NCI-H1694 (cell line): ENCODE results near the gene FETUB.
"Not testable (repeated sequence)": the region's sequence is repeated elsewhere in the genome, so short reads cannot be mapped to it uniquely, and the experiment has no call there.

Experiments
- DNase-seq: peaks from one replicate; lab custom pipeline; 2025; lab: John Stamatoyannopoulos, UW

Gene FETUB

DNA sequence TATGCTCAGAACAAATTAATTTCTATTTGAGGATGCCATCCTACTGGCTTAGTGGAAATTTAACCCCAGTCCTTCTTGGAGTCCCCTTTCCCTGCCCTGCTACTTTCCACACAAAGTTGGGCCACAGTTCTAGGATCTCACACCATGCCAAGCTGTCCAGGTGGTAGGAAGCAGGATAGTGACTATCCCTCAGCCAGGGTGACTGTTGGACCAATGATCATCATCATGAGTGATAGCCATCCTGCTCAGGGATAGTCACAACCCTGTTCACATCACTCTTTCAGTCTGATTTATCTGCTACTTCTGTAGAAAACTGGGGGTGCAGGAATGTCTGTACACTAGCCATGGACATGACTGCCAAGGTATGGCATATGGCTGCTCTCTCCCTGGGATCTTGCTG lies 38.4 kb downstream of the FETUB start:
- DNase-seq: no peak

DNA sequence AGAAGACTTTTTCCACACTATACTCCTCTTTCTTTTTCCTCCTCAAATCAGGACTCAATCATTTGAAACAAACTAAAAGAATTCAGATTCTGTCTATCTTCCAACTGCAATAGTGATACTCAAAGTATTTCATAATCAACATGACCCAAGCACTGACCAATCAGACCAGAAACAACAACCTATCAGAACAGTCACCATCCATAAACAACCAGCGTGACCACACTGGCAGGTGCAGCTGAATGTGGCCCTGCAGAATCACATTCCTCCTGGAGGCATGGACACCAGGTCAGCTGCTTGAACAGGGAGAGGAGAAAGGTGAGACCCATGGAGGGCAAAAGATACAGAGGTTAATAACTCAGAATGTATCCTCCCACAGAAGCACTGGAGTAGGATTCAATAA lies 39.0 kb downstream of the FETUB start:
- no peak for DNase-seq

DNA sequence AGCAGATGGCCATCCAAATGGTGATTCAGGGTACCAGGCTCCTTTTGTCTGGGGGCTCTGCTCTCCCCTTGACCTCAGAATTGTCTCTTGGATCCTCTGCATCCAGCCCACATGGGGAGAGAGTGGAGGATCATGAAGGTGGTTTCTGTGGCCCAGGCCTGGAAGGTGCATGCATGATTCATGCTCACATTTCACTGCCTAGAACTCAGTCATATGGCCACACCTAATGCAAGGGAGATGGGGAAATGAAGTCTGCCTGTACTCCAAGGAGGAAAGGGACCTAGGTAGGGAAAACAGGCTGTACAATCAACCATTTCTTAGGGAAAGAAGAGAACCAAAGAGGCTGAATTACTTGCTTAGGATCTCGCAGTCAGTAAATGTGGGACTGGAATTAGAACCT lies 40.7 kb downstream of the FETUB start:
- no peak for DNase-seq

DNA sequence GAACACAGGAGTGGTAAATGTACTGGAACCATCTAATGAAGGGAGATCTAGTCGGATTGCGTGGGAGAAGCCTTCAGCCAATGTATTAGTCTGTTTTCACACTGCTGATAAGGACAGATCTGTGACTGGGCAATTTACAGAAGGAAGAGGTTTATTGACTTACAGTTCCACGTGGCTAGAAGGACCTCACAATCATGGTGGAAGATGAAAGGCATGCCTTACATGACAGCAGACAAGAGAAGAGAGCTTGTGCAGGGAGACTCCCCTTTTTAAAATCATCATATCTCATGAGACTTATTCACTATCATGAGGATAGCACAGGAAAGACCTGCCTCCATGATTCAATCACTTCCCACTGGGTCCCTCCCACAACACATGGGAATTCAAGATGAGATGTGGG lies 42.6 kb downstream of the FETUB start:
- DNase-seq: no peak

DNA sequence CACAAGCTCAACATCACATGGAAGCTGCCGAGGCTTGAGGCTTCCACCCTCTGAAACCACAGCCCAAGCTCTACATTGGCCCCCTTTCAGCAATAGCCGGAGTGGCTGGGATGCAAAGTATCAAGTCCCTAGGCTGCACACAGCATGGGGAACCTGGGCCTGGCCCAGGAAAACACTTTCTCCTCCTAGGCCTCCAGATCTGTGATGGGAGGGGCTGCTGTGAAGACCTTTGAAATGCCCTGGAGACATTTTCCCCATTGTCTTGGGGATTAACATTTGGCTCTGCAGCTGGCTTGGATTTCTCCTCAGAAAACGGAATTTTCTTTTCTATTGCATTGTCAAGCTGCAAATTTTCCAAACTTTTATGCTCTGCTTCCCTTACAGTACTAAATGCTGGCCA lies 43.8 kb downstream of the FETUB start:
- DNase-seq: no peak

DNA sequence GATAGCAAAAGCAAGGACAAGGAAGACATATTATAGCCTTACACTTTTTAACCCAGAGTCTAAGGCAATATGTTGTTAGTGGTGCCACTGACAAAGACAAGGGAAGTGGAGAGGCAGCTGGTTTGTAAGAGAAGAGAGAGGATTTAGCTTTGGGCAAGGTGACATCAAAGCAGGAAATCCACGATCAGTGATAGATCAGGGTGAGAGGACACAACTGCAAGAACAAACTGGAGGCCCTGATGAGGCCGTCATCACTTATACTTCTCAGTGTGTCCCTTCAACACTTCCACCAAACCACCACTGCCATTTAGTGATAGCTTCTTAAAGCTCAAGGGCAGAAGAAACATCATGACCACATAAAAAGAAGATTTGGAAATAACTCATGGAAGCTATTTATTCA lies 46.3 kb downstream of the FETUB start:
- DNase-seq: not testable (repeated sequence)

DNA sequence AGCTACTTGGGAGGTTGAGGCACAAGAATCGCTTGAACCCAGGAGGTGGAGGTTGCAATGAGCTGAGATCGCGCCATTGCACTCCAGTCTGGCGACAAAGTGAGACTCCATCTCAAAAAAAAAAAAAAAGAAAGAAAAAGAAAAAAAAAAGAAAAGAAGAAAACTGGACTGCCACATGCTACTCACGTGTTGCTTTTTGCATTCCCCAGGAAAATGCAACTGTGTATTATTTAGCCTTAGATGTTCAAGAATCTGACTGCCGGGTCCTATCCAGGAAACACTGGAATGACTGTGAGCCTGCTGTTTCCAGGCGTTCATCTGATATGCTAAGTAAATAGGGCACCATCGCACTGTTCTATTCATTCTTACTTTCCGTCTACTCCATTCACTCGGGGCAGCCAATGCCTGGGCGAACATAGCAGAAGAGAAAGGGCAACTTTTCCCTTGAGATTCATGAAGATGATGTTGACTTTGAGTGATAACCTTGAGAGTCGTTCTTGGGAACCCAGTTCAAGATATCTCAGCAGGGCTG lies 47.0 kb downstream of the FETUB start:
- no peak for DNase-seq

DNA sequence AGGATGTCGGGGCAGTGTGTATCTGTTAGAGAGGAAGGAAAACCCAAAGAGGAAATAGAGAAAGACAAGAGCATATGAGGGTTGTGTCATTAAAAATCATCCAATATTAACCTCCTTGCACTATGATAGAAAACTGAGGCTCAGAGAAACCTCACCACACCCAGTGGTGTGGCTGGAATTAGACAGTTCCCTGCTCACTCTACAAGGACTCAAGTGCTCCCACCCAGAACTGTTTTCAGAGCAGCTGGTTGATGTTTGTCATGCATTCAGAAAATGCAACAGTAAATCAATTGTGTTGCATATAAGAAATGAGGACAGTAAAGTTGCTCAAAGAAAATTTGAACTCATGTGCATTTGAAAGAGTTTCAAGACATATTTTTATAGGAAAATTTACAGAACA lies 50.1 kb downstream of the FETUB start:
- not testable (repeated sequence) for DNase-seq

DNA sequence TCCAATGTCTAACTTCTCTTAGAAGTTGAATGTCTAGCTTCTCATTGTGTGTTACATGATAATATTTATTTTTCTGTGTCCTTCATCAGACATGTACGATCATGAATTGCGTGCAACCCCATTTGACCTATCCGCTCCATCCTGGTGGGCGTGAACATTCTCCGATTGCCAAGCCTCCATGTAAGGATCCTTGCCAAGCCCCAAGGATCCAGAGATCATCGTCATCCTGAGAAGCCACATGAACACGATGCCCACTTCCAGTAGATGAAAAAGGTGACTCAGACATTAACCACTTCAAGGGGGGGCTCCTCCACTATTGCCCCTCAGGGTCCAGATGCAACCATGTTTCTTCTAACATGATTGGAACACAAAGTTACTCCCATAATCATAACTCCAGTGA lies 51.5 kb downstream of the FETUB start:
- no peak for DNase-seq

DNA sequence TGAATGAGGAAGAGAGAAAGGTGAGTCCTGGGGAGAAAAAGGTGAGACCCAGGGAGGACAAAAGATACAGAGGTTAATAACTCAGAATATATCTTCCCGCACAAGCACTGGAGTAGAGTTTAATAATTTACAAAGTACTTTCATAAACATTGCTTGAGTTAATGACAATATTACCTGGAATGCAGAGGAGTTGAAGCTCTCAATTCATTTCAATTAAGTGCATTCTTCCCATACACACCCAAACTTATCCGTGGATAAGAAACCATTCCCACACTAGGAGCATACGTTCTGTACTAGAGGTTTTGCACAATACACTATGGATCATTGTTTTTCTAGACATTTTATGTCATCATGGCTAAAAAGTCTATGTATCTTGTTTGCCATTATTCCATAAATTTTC lies 53.6 kb downstream of the FETUB start:
- no peak for DNase-seq

DNA sequence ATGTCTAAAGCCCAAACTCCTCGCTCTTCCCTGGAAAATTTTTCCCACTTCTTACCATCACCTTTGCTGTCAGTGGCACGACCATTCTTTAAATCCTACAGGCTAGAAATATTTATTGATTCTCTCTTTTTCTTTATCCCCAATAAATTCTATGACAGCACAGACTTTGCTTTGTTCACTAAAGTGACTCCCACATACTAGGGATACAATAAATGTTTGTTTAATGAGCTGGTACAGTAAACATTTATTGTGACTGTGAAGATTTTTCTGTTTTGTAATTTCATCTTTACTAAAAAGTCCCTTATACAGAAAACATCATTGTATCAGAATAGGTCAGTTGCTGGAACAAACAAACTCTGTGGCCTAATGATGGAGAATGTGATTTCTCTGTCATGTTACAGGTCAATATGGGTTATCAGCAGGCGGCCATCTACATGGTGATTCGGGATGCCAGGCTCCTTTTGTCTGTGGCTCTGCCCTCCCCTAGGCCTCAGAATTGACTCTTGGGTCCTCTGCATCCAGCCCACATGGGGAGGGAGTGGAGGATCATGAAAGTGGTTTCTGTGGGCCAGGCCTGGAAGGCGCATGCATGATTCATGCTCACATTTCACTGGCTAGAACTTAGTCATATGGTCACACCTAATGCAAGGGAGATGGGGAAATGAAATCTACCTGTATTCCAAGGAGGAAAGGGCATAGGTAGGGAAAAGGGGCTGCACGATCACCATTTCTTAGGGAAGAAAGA lies 54.3 kb downstream of the FETUB start:
- DNase-seq: no peak

DNA sequence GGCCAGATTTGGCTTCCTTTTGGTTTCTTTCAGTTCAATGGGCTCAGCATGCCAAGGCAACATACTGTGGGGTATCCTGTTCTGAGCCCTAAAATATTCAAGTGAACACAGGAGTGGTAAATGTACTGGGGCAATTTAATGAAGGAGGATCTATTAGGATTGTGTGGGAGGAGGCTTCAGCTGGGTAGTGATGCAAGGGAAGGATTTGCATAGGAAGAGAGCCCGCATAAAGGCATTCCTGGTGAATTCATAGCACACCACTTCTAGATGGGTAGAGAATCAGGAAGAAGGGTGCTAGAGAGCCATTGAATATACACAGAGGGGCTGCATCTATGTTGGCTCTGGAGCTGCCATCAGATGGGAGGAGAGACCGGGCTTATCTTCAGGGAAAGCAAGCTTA lies 56.3 kb downstream of the FETUB start:
- DNase-seq: no peak

DNA sequence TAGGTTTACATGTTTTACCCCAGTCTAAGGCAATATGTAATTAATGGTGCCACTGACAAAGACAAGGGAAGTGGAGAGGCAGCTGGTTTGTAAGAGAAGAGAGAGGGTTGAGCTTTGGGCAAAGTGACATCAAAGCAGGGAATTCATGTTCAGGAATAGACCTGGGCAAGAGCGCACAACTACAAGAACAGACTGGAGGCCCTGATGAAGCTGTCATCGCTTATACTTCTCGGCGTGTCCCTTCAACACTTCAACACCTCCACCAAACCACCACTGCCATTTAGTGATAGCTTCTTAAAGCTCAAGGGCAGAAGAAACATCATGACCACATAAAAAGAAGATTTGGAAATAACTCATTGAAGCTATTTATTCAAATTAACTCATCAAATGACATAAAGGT lies 57.3 kb downstream of the FETUB start:
- no peak for DNase-seq

DNA sequence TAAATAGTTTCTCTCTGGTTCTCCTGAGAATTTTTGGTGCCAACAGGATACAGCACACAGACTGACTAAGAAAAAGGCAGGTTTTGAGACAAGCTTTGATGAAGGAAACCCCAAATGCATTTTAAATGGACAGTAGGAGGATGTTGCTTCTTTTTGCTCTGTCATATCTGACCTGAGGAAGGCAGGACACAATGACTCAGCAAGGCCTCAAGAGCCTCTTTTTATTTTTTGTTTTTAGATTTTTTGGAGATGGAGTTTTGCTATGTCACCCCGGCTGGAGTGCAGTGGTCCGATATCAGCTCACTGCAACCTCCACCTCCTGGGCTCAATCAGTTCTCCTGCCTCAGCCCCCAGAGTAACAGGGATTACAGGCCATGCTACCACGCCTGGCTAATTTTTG lies 60.1 kb downstream of the FETUB start:
- no peak for DNase-seq

DNA sequence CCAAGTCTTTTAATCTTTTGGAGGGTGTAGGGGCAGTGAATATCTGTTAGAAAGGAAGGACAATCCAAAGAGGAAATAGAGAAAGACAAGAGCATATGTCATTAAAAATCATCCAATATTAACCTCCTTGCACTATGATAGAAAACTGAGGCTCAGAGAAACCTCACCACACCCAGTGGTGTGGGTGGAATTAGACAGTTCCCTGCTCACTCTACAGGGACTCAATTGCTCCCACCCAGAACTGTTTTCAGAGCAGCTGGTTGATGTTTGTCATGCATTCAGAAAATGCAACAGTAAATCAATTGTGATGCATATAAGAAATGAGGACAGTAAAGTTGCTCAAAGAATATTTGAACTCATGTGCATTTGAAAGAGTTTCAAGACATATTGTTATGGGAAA lies 62.3 kb downstream of the FETUB start:
- not testable (repeated sequence) for DNase-seq
